GM12878 (cell line): ENCODE results near the gene ASTN1.

Experiments
- BCL11A ChIP-seq: IDR thresholded peaks from 2 replicates; pipeline ENCODE4 v1.6.1; 2011; ENCODE audit warnings: low read depth, low read length
- CBX5 ChIP-seq: sonication (generic); IDR thresholded peaks from 2 replicates; pipeline ENCODE4 v1.6.1; 2016; ENCODE audit warnings: low read depth, moderate library complexity, mild to moderate bottlenecking, inconsistent platforms
- CHD4 ChIP-seq: fragments of 200-600 bp; sonication (generic); IDR thresholded peaks from 2 replicates; pipeline ENCODE4 v1.6.1; 2016; ENCODE audit warnings: mild to moderate bottlenecking
- E2F4 ChIP-seq: IDR thresholded peaks from 2 replicates; pipeline ENCODE4 v1.6.1; 2012; ENCODE audit warnings: low read depth, low read length, improper control_type of control experiment
- EP300 ChIP-seq, 2 experiments: fragments of 150-350 bp in 1 of 2; IDR thresholded peaks; 2 replicates each; pipeline ENCODE4 v1.6.1; 2011 to 2012; ENCODE audit warnings: low read depth in 2 of 2, low read length in 2 of 2, borderline replicate concordance in 1 of 2, improper control_type of control experiment in 1 of 2, inconsistent platforms in 1 of 2; ENCODE audit not compliant: control insufficient read depth in 1 of 2
- EZH2 ChIP-seq: IDR thresholded peaks from 2 replicates; pipeline ENCODE4 v1.6.1; 2012; ENCODE audit warnings: low read depth, mild to moderate bottlenecking, control low read depth, inconsistent platforms, low read length, borderline replicate concordance; ENCODE audit not compliant: control insufficient read depth
- POLR2A ChIP-seq: IDR thresholded peaks from 2 replicates; pipeline ENCODE4 v1.6.1; 2011; ENCODE audit warnings: low read depth, mild to moderate bottlenecking, low read length
- POLR2AphosphoS2 ChIP-seq: IDR thresholded peaks from 2 replicates; pipeline ENCODE4 v1.6.1; 2011; ENCODE audit warnings: low read depth, mild to moderate bottlenecking, low read length, improper control_type of control experiment, moderate library complexity
- POLR2AphosphoS5 ChIP-seq: IDR thresholded peaks from 2 replicates; pipeline ENCODE4 v1.6.1; 2011; ENCODE audit warnings: mild to moderate bottlenecking, low read length, inconsistent platforms
- POU2F2 ChIP-seq: IDR thresholded peaks from 3 replicates; pipeline ENCODE4 v1.6.1; 2011; ENCODE audit warnings: low read depth, mild to moderate bottlenecking, low read length, borderline replicate concordance
- RFX5 ChIP-seq: IDR thresholded peaks from 2 replicates; pipeline ENCODE4 v1.6.1; 2011; ENCODE audit warnings: low read depth, low read length, improper control_type of control experiment
- TARDBP ChIP-seq: IDR thresholded peaks from 2 replicates; pipeline ENCODE4 v1.6.1; 2016; ENCODE audit warnings: borderline replicate concordance
- TF ChIP-seq, protein P1 (sequence below), 3 experiments: IDR thresholded peaks in 2 of 3; conservative IDR thresholded peaks in 1 of 3; 2 replicates each; pipeline ENCODE4 v1.5.1; 2011; ENCODE audit warnings: low read depth in 3 of 3, low read length in 3 of 3, mild to moderate bottlenecking in 3 of 3, control low read depth in 2 of 3, moderate library complexity in 2 of 3, inconsistent platforms in 1 of 3, mixed read lengths in 1 of 3; ENCODE audit not compliant: control insufficient read depth in 2 of 3, insufficient read depth in 1 of 3; ENCODE audit errors: extremely low read depth in 1 of 3
- TF ChIP-seq, protein P2 (sequence below): fragments of 450-650 bp; formaldehyde crosslinking; IDR thresholded peaks from 2 replicates; pipeline ENCODE4 v1.5.0; 2022; ENCODE audit warnings: mild to moderate bottlenecking, missing genetic modification characterization

GRCh38 chr1:176923283-176923682 is 241.2 kb downstream of the ASTN1 start:
- TF ChIP-seq EP300 (IDR thresholded peaks at IDR 0.05; ENCODE audit: borderline replicate concordance in 1 of 2, control insufficient read depth in 1 of 2, low read depth in 2 of 2, low read length in 2 of 2) (no peak), POLR2AphosphoS5 (no peak), POU2F2 (no peak), POLR2A (no peak), CHD4 (no peak), POLR2AphosphoS2 (no peak), RFX5 (no peak), TARDBP (no peak), E2F4 (no peak), CBX5 (no peak), EZH2 (no peak), BCL11A (no peak)
- TF ChIP-seq, protein P1, sequence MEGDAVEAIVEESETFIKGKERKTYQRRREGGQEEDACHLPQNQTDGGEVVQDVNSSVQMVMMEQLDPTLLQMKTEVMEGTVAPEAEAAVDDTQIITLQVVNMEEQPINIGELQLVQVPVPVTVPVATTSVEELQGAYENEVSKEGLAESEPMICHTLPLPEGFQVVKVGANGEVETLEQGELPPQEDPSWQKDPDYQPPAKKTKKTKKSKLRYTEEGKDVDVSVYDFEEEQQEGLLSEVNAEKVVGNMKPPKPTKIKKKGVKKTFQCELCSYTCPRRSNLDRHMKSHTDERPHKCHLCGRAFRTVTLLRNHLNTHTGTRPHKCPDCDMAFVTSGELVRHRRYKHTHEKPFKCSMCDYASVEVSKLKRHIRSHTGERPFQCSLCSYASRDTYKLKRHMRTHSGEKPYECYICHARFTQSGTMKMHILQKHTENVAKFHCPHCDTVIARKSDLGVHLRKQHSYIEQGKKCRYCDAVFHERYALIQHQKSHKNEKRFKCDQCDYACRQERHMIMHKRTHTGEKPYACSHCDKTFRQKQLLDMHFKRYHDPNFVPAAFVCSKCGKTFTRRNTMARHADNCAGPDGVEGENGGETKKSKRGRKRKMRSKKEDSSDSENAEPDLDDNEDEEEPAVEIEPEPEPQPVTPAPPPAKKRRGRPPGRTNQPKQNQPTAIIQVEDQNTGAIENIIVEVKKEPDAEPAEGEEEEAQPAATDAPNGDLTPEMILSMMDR (IDR thresholded peaks at IDR 0.05 in 2 of 3, conservative IDR thresholded peaks at IDR 0.05 in 1 of 3; ENCODE audit: control insufficient read depth in 2 of 3, extremely low read depth in 1 of 3, insufficient read depth in 1 of 3, low read depth in 3 of 3, low read length in 3 of 3), result no peak
- TF ChIP-seq, protein P2, sequence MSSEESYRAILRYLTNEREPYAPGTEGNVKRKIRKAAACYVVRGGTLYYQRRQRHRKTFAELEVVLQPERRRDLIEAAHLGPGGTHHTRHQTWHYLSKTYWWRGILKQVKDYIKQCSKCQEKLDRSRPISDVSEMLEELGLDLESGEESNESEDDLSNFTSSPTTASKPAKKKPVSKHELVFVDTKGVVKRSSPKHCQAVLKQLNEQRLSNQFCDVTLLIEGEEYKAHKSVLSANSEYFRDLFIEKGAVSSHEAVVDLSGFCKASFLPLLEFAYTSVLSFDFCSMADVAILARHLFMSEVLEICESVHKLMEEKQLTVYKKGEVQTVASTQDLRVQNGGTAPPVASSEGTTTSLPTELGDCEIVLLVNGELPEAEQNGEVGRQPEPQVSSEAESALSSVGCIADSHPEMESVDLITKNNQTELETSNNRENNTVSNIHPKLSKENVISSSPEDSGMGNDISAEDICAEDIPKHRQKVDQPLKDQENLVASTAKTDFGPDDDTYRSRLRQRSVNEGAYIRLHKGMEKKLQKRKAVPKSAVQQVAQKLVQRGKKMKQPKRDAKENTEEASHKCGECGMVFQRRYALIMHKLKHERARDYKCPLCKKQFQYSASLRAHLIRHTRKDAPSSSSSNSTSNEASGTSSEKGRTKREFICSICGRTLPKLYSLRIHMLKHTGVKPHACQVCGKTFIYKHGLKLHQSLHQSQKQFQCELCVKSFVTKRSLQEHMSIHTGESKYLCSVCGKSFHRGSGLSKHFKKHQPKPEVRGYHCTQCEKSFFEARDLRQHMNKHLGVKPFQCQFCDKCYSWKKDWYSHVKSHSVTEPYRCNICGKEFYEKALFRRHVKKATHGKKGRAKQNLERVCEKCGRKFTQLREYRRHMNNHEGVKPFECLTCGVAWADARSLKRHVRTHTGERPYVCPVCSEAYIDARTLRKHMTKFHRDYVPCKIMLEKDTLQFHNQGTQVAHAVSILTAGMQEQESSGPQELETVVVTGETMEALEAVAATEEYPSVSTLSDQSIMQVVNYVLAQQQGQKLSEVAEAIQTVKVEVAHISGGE (CRISPR knock-in tag), result no peak
